Skeletal muscle tissue (tissue), 4 donors: ENCODE measurements around the gene ZC3H7B. TPM values are rescaled to one million over a fixed set of nuclear protein-coding genes. Genes with fewer than 3 reads are reported as not detected.

Experiments used
- H3K27ac ChIP-seq: one replicate; pipeline ENCODE4 v1.7.0; 2013; ENCODE audit warnings: mild to moderate bottlenecking, low read depth, low read length, inconsistent platforms
- H3K27me3 ChIP-seq, 3 donors: one replicate each; pipeline ENCODE4 v1.7.0; 2013; ENCODE audit warnings: low read length in 3 of 3; ENCODE audit not compliant: control insufficient read depth in 3 of 3, insufficient read depth in 3 of 3
- H3K36me3 ChIP-seq, 3 donors: one replicate each; pipeline ENCODE4 v1.7.0; 2013; ENCODE audit warnings: low read length in 3 of 3; ENCODE audit not compliant: control insufficient read depth in 3 of 3, insufficient read depth in 3 of 3
- H3K4me1 ChIP-seq, 3 donors: one replicate each; pipeline ENCODE4 v1.7.0; 2013; ENCODE audit warnings: low read length in 3 of 3, mild to moderate bottlenecking in 3 of 3; ENCODE audit not compliant: control insufficient read depth in 3 of 3, insufficient read depth in 3 of 3
- H3K4me3 ChIP-seq, 3 donors: one replicate each; pipeline ENCODE4 v1.7.0; 2013; ENCODE audit warnings: low read length in 3 of 3
- H3K9ac ChIP-seq, 3 donors: one replicate each; pipeline ENCODE4 v1.7.0; 2013; ENCODE audit warnings: low read length in 3 of 3, mild to moderate bottlenecking in 3 of 3, moderate library complexity in 2 of 3, low read depth in 1 of 3
- H3K9me3 ChIP-seq, 3 donors: one replicate each; pipeline ENCODE4 v1.7.0; 2013; ENCODE audit warnings: low read length in 3 of 3; ENCODE audit not compliant: control insufficient read depth in 3 of 3
- total RNA-seq: library from RNA; depleted of rRNA; stranded (reverse); fragments of >200 nt; gene quantifications from one replicate; pipeline ENCODE4 v1.2.3, GENCODE V29; 2014
- donor health status: Osteomylitis.

Gene ZC3H7B
- total RNA-seq, 1 donor from 2014 or later, result 20.4 TPM

GRCh38 chr22:41320416-41321240, 19.3 kb downstream of the ZC3H7B start:
- Histone ChIP-seq H3K27ac (no peak overlapping the region), H3K36me3 (peaks cover 14 to 27% (median 19%) of the 10 kb centered on the region in 3 donors), H3K27me3 (no peaks in the 10 kb centered on the region)

GRCh38 chr22:41324821-41325528, 23.6 kb downstream of the ZC3H7B start:
- H3K36me3 ChIP-seq, result peaks cover 40 to 54% (median 45%) of the 10 kb centered on the region in 3 donors

More at GRCh38 chr22:41320416-41321240, 19.3 kb downstream of the ZC3H7B start:
- Histone ChIP-seq H3K9me3 (no peaks in the 10 kb centered on the region), H3K4me3 (no peak overlapping the region), H3K4me1 (peaks cover 11 to 17% (median 12%) of the 10 kb centered on the region in 3 donors), H3K9ac (no peak overlapping the region)

GRCh38 chr22:41327124-41327523, 25.8 kb downstream of the ZC3H7B start:
- H3K27me3 ChIP-seq, result no peaks in the 10 kb centered on the region
- H3K9me3 ChIP-seq, result no peaks in the 10 kb centered on the region
- peaks cover 21 to 37% (median 33%) of the 10 kb centered on the region in 3 donors for H3K4me1 ChIP-seq
- H3K36me3 ChIP-seq, result peaks cover 42 to 54% (median 54%) of the 10 kb centered on the region in 3 donors
- H3K27ac ChIP-seq, result peak overlapping the region; percentile 73
- peak overlapping the region in 1 of 3 donors; percentile 76 for H3K9ac ChIP-seq
- H3K4me3 ChIP-seq, result no peak overlapping the region

More at GRCh38 chr22:41324821-41325528, 23.6 kb downstream of the ZC3H7B start:
- Histone ChIP-seq H3K9ac (peak overlapping the region in 1 of 3 donors; percentile 50), H3K27ac (no peak overlapping the region), H3K9me3 (no peaks in the 10 kb centered on the region), H3K4me3 (no peak overlapping the region), H3K27me3 (no peaks in the 10 kb centered on the region), H3K4me1 (peaks cover 21 to 37% (median 33%) of the 10 kb centered on the region in 3 donors)

- no peak overlapping the region for H3K27ac ChIP-seq
- peaks cover 56 to 66% (median 59%) of the 10 kb centered on the region in 3 donors for H3K36me3 ChIP-seq
- H3K9ac ChIP-seq, result no peak overlapping the region
- H3K9me3 ChIP-seq, result no peaks in the 10 kb centered on the region
- peaks cover 21 to 44% (median 33%) of the 10 kb centered on the region in 3 donors for H3K4me1 ChIP-seq
- no peaks in the 10 kb centered on the region for H3K27me3 ChIP-seq
- no peak overlapping the region for H3K4me3 ChIP-seq
Observed at GRCh38 chr22:41330169-41330568, 28.8 kb downstream of the ZC3H7B start.

GRCh38 chr22:41332217-41332939, 31.1 kb downstream of the ZC3H7B start:
- peaks cover 49 to 52% (median 51%) of the 10 kb centered on the region in 3 donors for H3K36me3 ChIP-seq
- H3K27ac ChIP-seq, result no peak overlapping the region
- no peaks in the 10 kb centered on the region for H3K27me3 ChIP-seq
- peaks cover 4 to 24% (median 14%) of the 10 kb centered on the region in 3 donors for H3K4me1 ChIP-seq
- H3K9me3 ChIP-seq, result no peaks in the 10 kb centered on the region
- no peak overlapping the region for H3K4me3 ChIP-seq
- no peak overlapping the region for H3K9ac ChIP-seq

GRCh38 chr22:41333806-41334205, 32.5 kb downstream of the ZC3H7B start:
- Histone ChIP-seq H3K9ac (no peak overlapping the region), H3K27ac (no peak overlapping the region), H3K4me3 (no peak overlapping the region), H3K4me1 (peaks cover 3 to 14% (median 6%) of the 10 kb centered on the region in 3 donors), H3K36me3 (peaks cover 47 to 51% (median 50%) of the 10 kb centered on the region in 3 donors), H3K9me3 (no peaks in the 10 kb centered on the region), H3K27me3 (no peaks in the 10 kb centered on the region)

GRCh38 chr22:41334215-41334614, 32.9 kb downstream of the ZC3H7B start:
- H3K36me3 ChIP-seq, result peaks cover 47 to 55% (median 54%) of the 10 kb centered on the region in 3 donors
- no peak overlapping the region for H3K27ac ChIP-seq
- H3K4me3 ChIP-seq, result no peak overlapping the region
- no peak overlapping the region for H3K9ac ChIP-seq
- no peaks in the 10 kb centered on the region for H3K27me3 ChIP-seq
- H3K4me1 ChIP-seq, result peaks cover 3 to 14% (median 6%) of the 10 kb centered on the region in 3 donors
- H3K9me3 ChIP-seq, result no peaks in the 10 kb centered on the region

GRCh38 chr22:41334951-41335635, 33.8 kb downstream of the ZC3H7B start:
- no peak overlapping the region for H3K4me3 ChIP-seq
- H3K36me3 ChIP-seq, result peaks cover 47 to 56% (median 51%) of the 10 kb centered on the region in 3 donors
- H3K27me3 ChIP-seq, result no peaks in the 10 kb centered on the region
- H3K4me1 ChIP-seq, result peaks cover 3 to 14% (median 6%) of the 10 kb centered on the region in 3 donors
- no peak overlapping the region for H3K27ac ChIP-seq
- no peaks in the 10 kb centered on the region for H3K9me3 ChIP-seq
- no peak overlapping the region for H3K9ac ChIP-seq

- Histone ChIP-seq H3K36me3 (peaks cover 52 to 60% (median 55%) of the 10 kb centered on the region in 3 donors), H3K9ac (no peak overlapping the region), H3K9me3 (no peaks in the 10 kb centered on the region), H3K27ac (no peak overlapping the region), H3K4me1 (peaks cover 3 to 13% (median 8%) of the 10 kb centered on the region in 3 donors), H3K27me3 (no peaks in the 10 kb centered on the region), H3K4me3 (no peak overlapping the region)
Observed at GRCh38 chr22:41338614-41339212, 37.4 kb downstream of the ZC3H7B start.
